IPS-NIHi7 (cell line): ENCODE results near the gene CCND1.

Source experiments
- DNase-seq: peaks from one replicate; pipeline ENCODE4 v3.0.0; 2012; ENCODE audit warnings: mixed read lengths; ENCODE audit errors: extremely low spot score

CCND1 gene

GRCh38 chr11:69653406-69653960 is 12.5 kb downstream of the CCND1 start:
- no peak for DNase-seq

GRCh38 chr11:69654001-69654659 is 13.2 kb downstream of the CCND1 start:
- DNase-seq, result no peak

GRCh38 chr11:69654660-69655478 is 13.9 kb downstream of the CCND1 start:
- no peak for DNase-seq

- no peak for DNase-seq
These were observed 14.8 kb downstream of the CCND1 start for GRCh38 chr11:69655479-69656428.

- DNase-seq, result no peak
These were observed 15.8 kb downstream of the CCND1 start for GRCh38 chr11:69656536-69657455.

GRCh38 chr11:69657456-69657910 is 16.5 kb downstream of the CCND1 start:
- DNase-seq, result no peak

GRCh38 chr11:69657911-69658625 is 17.1 kb downstream of the CCND1 start:
- DNase-seq, result peak; percentile 78

- DNase-seq, result no peak
These were observed 17.9 kb downstream of the CCND1 start for GRCh38 chr11:69658626-69659450.

GRCh38 chr11:69659591-69659990 is 18.6 kb downstream of the CCND1 start:
- no peak for DNase-seq

GRCh38 chr11:69660001-69660500 is 19.1 kb downstream of the CCND1 start:
- no peak for DNase-seq

GRCh38 chr11:69661413-69661715 is 20.4 kb downstream of the CCND1 start:
- DNase-seq, result no peak

GRCh38 chr11:69662021-69662698 is 21.2 kb downstream of the CCND1 start:
- peak; percentile 57 for DNase-seq

- no peak for DNase-seq
These were observed 21.9 kb downstream of the CCND1 start for GRCh38 chr11:69662806-69663205.

- no peak for DNase-seq
These were observed 22.4 kb downstream of the CCND1 start for GRCh38 chr11:69663326-69663725.

- no peak for DNase-seq
These were observed 23.3 kb downstream of the CCND1 start for GRCh38 chr11:69664103-69664775.

- DNase-seq, result no peak
These were observed 23.9 kb downstream of the CCND1 start for GRCh38 chr11:69664901-69665300.

- DNase-seq, result no peak
These were observed 24.7 kb downstream of the CCND1 start for GRCh38 chr11:69665669-69666068.

GRCh38 chr11:69666261-69666660 is 25.3 kb downstream of the CCND1 start:
- no peak for DNase-seq
